HEK293 (cell line): ENCODE data around the gene DRICH1.

Experiments used
- ATF2 ChIP-seq: fragments of 450-650 bp; formaldehyde crosslinking; IDR thresholded peaks from 2 replicates; pipeline ENCODE4 v1.5.1; 2016; ENCODE audit warnings: missing biosample characterization, missing genetic modification characterization, low read depth
- CTCF ChIP-seq: fragments of 450-650 bp; formaldehyde crosslinking; IDR thresholded peaks from 2 replicates; pipeline ENCODE4 v1.5.1; 2016; ENCODE audit warnings: missing biosample characterization, missing genetic modification characterization
- ZBTB49 ChIP-seq: fragments of 450-650 bp; formaldehyde crosslinking; IDR thresholded peaks from 2 replicates; pipeline ENCODE4 v1.5.1; 2016; ENCODE audit warnings: missing biosample characterization, missing genetic modification characterization, low read depth
- ZBTB7A ChIP-seq: fragments of 450-650 bp; formaldehyde crosslinking; IDR thresholded peaks from 2 replicates; pipeline ENCODE4 v1.5.1; 2016; ENCODE audit warnings: low read depth, missing biosample characterization, missing genetic modification characterization
- ZNF121 ChIP-seq: fragments of 450-650 bp; formaldehyde crosslinking; IDR thresholded peaks from 2 replicates; pipeline ENCODE4 v1.5.1; 2016; ENCODE audit warnings: missing biosample characterization, missing genetic modification characterization
- ZNF138 ChIP-seq: fragments of 450-650 bp; formaldehyde crosslinking; IDR thresholded peaks from 2 replicates; pipeline ENCODE4 v1.5.1; 2016; ENCODE audit warnings: missing biosample characterization, missing genetic modification characterization, borderline replicate concordance
- ZNF18 ChIP-seq: fragments of 450-650 bp; formaldehyde crosslinking; IDR thresholded peaks from 2 replicates; pipeline ENCODE4 v1.5.1; 2016; ENCODE audit warnings: missing biosample characterization, missing genetic modification characterization
- ZNF24 ChIP-seq: fragments of 450-650 bp; formaldehyde crosslinking; IDR thresholded peaks from 2 replicates; pipeline ENCODE4 v1.5.1; 2016; ENCODE audit warnings: missing biosample characterization, missing genetic modification characterization
- ZNF623 ChIP-seq: fragments of 450-650 bp; formaldehyde crosslinking; IDR thresholded peaks from 2 replicates; pipeline ENCODE4 v1.5.1; 2016; ENCODE audit warnings: missing biosample characterization, missing genetic modification characterization
- ZNF76 ChIP-seq: fragments of 450-650 bp; formaldehyde crosslinking; IDR thresholded peaks from 2 replicates; pipeline ENCODE4; 2016; ENCODE audit warnings: low read depth, missing biosample characterization, missing genetic modification characterization, borderline replicate concordance

- TF ChIP-seq ATF2 (tag by site-specific recombination) (no peak), CTCF (tag by site-specific recombination) (no peak), ZNF138 (tag by site-specific recombination) (no peak), ZNF18 (tag by site-specific recombination) (no peak), ZBTB7A (tag by site-specific recombination) (no peak), ZNF24 (no peak), ZBTB49 (tag by site-specific recombination) (no peak), ZNF121 (tag by site-specific recombination) (no peak), ZNF623 (no peak), ZNF76 (tag by site-specific recombination) (no peak)
Observed at GRCh38 chr22:23598805-23599518, 33.2 kb downstream of the DRICH1 start.
